ENCODE data around the gene AUTS2. TPM values are rescaled to one million over a fixed set of nuclear protein-coding genes. Genes with fewer than 3 reads are reported as not detected.

Gene AUTS2
- total RNA-seq, 2 experiments from 2014 or later: 4.0 to 4.7 TPM

DNA sequence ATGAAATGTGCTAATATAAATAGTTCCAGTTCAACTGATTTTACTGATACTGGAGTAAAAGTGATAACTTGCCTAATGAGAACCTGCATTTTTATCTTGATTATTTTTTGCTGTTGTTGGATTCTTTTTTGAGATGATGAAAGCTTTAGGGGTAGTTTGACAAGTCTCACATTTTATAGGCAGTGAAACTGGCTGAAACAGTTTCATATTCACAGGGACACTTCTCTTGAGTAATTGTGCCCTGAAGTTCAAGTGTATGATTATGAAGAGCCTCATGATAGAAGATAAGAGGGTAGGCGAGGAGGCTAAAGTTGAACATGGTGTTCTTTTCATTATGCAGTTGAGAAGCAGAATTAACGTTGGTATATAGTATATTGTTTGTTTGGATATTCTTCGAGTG is 5.1 kb downstream of the AUTS2 start:
- Mint-ChIP-seq H3K4me3 (no peak overlapping the region), H3K27ac (no peak overlapping the region), H3K36me3 (no peaks in the 10 kb centered on the region), H3K4me1 (ENCODE audit: low read depth) (peaks cover 10% of the 10 kb centered on the region), H3K27me3 (peaks cover 9% of the 10 kb centered on the region), H3K9me3 (no peaks in the 10 kb centered on the region)
- ChIA-PET POLR2A (interaction anchor here (0.6 kb wide), 1 partner anchor 56 kb away, joined by 5 read pairs; no protein-coding TSS in a partner anchor), CTCF (no interaction called here)
- intact Hi-C loops (cut with micrococcal nuclease): no loop called here
- DNase-seq: no peak

DNA sequence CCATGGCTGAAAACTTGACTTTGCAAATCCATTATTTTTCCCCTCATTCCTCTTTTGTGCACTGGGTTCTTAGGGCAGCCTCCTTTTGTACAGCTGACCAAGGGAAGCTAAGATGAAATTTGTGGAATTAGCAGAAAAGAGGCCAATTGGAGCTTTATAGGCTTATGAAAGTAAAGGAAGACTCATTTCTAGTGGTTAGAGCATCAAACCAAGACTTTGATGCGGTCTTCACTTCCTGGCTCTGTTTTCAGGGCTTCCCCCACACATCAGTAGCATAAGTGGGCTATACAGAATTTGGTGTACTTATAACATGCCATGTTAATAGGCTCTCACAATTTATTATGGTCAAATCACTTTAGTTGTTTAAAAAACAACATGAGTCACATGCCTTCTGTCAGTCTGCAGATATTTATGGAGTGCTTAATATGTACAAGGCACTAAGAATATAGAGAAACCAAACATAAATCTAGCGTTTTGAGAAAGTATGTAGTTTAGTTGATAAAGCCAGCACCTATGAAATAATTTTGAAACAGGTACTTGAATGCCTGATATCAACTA is 5.7 kb downstream of the AUTS2 start:
- Mint-ChIP-seq H3K9me3 (no peaks in the 10 kb centered on the region), H3K4me3 (no peak overlapping the region), H3K36me3 (no peaks in the 10 kb centered on the region), H3K27ac (no peak overlapping the region), H3K27me3 (peaks cover 7% of the 10 kb centered on the region), H3K4me1 (ENCODE audit: low read depth) (peaks cover 7% of the 10 kb centered on the region)
- DNase-seq: peak; percentile 9
- intact Hi-C loops (cut with micrococcal nuclease): no loop called here
- POLR2A ChIA-PET: no interaction called here
- CTCF ChIA-PET: no interaction called here

DNA sequence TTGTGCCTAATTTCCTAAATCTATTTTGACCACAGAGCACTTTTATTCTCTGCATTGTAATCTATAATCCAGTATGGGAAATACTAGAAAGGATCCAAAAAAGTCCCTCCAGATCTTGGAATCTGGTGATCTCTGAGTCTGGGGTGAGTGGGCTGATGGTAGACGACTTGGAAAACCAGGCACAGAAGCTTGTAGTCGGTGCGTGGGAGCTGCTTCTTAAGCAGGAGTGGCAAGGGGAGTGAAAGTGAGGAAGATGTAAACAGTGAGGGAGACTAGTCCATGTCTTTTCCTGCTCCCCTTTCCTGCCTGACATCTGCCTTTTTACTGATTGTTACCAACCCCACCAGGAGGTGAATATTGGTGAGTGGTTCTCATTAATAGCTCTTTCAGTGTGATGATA is 6.8 kb downstream of the AUTS2 start:
- H3K27ac Mint-ChIP-seq: no peak overlapping the region
- peaks cover 2% of the 10 kb centered on the region for H3K27me3 Mint-ChIP-seq
- no peak overlapping the region for H3K4me3 Mint-ChIP-seq
- no peaks in the 10 kb centered on the region for H3K9me3 Mint-ChIP-seq
- CTCF ChIA-PET: no interaction called here
- intact Hi-C loops (cut with micrococcal nuclease): no loop called here
- POLR2A ChIA-PET: no interaction called here
- H3K4me1 Mint-ChIP-seq (ENCODE audit: low read depth): peaks cover 2% of the 10 kb centered on the region
- H3K36me3 Mint-ChIP-seq: no peaks in the 10 kb centered on the region
- DNase-seq: no peak

DNA sequence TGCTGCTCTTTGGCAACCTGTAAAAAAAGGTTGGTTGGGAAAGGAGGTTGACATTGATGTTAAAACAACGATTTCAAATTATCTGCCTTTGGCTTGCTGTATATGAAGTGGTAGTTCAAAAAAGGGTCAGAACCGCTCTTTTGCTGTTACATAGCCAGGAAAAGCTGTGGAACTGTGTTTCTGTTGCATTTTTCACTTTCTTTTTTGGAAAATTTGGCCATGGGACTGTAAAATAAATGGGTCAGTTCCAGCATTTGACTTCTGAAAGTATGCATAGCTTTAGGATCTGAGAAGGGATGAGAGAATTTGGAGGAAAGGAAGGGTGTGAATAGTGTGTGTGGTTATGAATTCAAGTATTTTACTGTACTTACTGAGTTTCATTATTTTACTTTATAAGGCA is 7.3 kb downstream of the AUTS2 start:
- Mint-ChIP-seq H3K36me3 (no peaks in the 10 kb centered on the region), H3K9me3 (no peaks in the 10 kb centered on the region), H3K27me3 (no peaks in the 10 kb centered on the region), H3K4me3 (no peak overlapping the region), H3K4me1 (ENCODE audit: low read depth) (no peaks in the 10 kb centered on the region), H3K27ac (no peak overlapping the region)
- ChIA-PET CTCF (no interaction called here), POLR2A (no interaction called here)
- no peak for DNase-seq
- intact Hi-C loops (cut with micrococcal nuclease): no loop called here

DNA sequence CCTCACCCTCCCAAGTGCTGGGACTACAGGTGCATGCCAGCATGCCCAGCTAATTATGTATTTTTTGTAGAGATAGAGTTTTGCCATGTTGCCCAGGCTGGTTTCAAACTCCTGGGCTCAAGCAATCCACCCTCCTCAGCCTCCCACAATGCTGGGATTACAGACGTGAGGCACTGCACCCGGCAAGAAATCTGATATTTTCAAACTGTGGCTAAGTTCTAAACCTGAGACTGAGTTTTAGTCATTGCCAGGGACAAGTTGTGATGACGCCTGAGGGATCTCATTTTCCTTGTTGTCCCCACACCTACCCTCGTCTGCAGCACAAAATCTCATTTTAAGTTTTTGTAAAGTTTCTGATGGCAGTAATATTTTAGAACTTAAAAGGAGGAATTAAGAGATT is 9.8 kb downstream of the AUTS2 start:
- Mint-ChIP-seq H3K9me3 (no peaks in the 10 kb centered on the region), H3K27ac (no peak overlapping the region), H3K4me3 (no peak overlapping the region), H3K4me1 (ENCODE audit: low read depth) (no peaks in the 10 kb centered on the region), H3K27me3 (no peaks in the 10 kb centered on the region), H3K36me3 (no peaks in the 10 kb centered on the region)
- no peak for DNase-seq
- POLR2A ChIA-PET: no interaction called here
- CTCF ChIA-PET: no interaction called here
- intact Hi-C loops (cut with micrococcal nuclease): no loop called here

DNA sequence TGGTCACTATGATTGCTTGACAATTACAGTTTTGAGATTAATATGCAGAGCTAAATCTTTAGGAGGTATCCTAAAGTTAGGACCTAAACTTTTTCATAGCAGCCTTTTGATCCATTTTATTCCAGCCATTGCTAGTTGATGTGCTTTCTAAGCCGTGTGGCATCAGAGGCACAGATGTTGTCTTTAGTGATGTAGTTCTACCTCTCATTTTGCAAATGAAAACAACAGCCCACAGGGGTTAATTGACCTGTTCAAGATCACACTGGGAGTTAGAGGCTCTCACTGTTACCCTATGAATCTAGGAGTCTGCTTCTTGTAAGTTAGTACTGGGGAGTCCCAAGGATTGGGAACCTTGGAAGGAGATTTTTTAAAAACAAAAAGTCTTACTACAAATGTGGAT is 10.6 kb downstream of the AUTS2 start:
- intact Hi-C loops (cut with micrococcal nuclease): no loop called here
- Mint-ChIP-seq H3K27ac (no peak overlapping the region), H3K36me3 (no peaks in the 10 kb centered on the region), H3K9me3 (no peaks in the 10 kb centered on the region), H3K4me1 (ENCODE audit: low read depth) (no peaks in the 10 kb centered on the region), H3K27me3 (no peaks in the 10 kb centered on the region), H3K4me3 (no peak overlapping the region)
- DNase-seq: no peak
- CTCF ChIA-PET: no interaction called here
- POLR2A ChIA-PET: no interaction called here

DNA sequence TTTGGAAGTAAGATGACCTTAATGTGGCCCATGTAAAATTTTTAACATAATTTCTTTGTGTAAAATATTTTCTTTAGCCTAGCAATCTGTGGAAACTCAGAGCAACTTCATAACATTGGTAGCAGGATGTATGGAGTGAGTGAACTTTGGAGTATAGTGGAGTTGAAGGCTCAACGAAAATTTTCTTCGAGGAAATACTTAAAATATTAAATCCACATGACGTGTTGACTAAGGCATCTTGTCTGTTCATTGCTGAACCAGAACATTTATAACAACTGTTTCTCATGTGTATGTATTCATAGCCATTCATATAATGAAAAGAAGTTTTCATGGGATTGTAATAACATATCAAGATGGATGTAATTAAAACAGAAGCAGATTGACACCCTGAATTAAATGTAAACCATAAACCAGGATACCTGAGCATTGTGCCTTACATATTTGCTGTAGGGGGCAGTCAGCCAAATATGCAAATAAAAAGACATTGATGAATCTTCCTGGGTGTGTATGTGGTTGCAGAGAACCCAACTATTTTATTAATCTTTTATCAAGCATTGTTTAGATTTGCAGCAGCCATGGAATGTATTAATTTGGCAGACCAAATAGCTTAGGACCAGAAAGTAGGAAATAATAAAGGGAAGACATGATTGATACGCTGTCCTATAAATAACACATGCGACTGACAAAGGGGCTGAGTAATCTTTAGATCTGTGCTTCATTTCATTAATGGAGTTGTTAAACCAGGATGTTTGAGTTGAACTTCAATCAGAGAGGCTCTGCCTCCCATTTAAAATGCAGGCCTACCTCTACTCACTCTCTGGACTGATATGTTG is 11.5 kb downstream of the AUTS2 start:
- CTCF ChIA-PET: no interaction called here

DNA sequence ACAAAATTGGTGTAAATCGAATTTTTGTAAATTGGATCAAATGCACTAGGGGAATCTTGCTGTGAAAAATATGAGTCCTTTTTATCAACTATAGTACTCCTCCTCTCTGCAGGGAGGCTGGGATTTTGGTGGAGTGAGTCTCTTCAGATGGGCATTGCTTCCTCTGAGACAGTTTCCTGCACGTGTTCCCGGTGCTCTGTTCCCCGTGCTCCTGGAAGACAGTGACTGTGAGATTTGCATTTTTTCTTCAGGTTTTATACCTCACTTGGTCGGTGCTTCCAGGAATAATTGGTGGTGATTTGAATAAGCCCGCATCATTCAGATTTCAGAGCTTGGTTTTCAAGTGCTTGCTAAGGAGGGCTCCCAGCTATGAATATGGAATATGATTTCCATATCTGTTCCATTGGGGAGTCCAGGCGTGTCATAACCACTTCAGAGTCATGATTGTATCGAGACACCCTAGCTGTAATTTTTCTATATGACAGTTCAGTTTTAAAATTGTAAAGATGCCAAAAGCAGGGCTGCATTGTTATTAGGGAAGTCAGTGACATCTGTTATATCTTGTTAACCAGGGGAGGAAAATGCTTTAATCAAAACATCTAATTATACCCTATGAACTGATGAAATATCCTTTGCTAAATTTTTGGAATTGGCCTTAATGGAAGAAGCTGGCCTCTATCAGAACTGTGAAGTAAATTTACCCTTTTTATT is 12.3 kb downstream of the AUTS2 start:
- Mint-ChIP-seq H3K4me3 (no peak overlapping the region), H3K27ac (no peak overlapping the region), H3K36me3 (no peaks in the 10 kb centered on the region), H3K9me3 (no peaks in the 10 kb centered on the region), H3K27me3 (no peaks in the 10 kb centered on the region), H3K4me1 (ENCODE audit: low read depth) (no peaks in the 10 kb centered on the region)
- POLR2A ChIA-PET: no interaction called here
- no peak for DNase-seq
- intact Hi-C loops (cut with micrococcal nuclease): no loop called here
- CTCF ChIA-PET: no interaction called here

More for the DNA sequence above, 11.5 kb downstream of the AUTS2 start:
- H3K4me3 Mint-ChIP-seq: no peak overlapping the region
- no peak for DNase-seq
- H3K4me1 Mint-ChIP-seq (ENCODE audit: low read depth): no peaks in the 10 kb centered on the region
- intact Hi-C loops (cut with micrococcal nuclease): no loop called here
- H3K36me3 Mint-ChIP-seq: no peaks in the 10 kb centered on the region
- no peaks in the 10 kb centered on the region for H3K9me3 Mint-ChIP-seq
- H3K27ac Mint-ChIP-seq: no peak overlapping the region
- no peaks in the 10 kb centered on the region for H3K27me3 Mint-ChIP-seq
- POLR2A ChIA-PET: no interaction called here

DNA sequence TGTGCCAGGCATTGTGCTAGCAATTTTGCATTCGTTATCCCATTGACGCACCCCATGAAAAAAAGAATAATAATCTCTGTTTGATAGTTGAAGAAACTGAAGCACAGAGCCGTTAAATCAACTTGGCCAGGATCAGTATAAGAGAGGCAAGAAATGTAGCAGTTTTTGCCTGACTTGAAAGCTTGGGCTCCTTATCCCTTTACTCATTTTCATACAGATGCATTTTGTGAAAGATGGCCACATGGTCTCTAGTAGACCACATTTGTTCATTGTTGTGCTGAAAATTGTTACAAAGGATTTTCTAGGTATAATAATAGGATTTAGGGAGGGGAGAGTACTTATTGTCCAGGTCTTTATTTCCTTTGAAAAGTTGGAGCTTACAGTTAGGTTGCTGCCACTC is 14.7 kb downstream of the AUTS2 start:
- H3K27me3 Mint-ChIP-seq: no peaks in the 10 kb centered on the region
- ChIA-PET POLR2A (no interaction called here), CTCF (no interaction called here)
- intact Hi-C loops (cut with micrococcal nuclease): no loop called here
- no peak overlapping the region for H3K4me3 Mint-ChIP-seq
- H3K9me3 Mint-ChIP-seq: no peaks in the 10 kb centered on the region
- no peak for DNase-seq
- no peaks in the 10 kb centered on the region for H3K4me1 Mint-ChIP-seq (ENCODE audit: low read depth)
- H3K27ac Mint-ChIP-seq: no peak overlapping the region
- H3K36me3 Mint-ChIP-seq: no peaks in the 10 kb centered on the region

DNA sequence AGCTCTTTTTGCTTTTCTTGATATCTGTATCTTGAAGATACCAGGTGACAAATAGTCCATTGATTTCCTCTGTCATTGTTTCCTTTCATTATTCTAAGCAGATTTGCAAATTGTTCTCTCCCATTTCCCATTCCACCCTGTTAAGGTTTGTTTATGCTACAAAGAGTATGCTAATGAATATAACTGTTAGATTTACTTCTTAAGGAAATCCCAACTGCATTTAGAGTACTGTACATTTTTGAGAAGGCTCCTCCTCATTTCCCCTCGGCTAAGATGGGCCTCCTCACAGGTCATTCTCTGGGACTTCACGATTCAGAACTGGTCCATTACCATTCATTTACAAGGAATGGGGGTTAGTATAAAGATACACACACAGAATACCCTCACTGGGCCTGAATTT is 15.6 kb downstream of the AUTS2 start:
- H3K36me3 Mint-ChIP-seq: no peaks in the 10 kb centered on the region
- H3K4me1 Mint-ChIP-seq (ENCODE audit: low read depth): no peaks in the 10 kb centered on the region
- ChIA-PET POLR2A (no interaction called here), CTCF (no interaction called here)
- H3K27me3 Mint-ChIP-seq: no peaks in the 10 kb centered on the region
- H3K4me3 Mint-ChIP-seq: no peak overlapping the region
- DNase-seq: no peak
- no peak overlapping the region for H3K27ac Mint-ChIP-seq
- intact Hi-C loops (cut with micrococcal nuclease): no loop called here
- H3K9me3 Mint-ChIP-seq: no peaks in the 10 kb centered on the region

DNA sequence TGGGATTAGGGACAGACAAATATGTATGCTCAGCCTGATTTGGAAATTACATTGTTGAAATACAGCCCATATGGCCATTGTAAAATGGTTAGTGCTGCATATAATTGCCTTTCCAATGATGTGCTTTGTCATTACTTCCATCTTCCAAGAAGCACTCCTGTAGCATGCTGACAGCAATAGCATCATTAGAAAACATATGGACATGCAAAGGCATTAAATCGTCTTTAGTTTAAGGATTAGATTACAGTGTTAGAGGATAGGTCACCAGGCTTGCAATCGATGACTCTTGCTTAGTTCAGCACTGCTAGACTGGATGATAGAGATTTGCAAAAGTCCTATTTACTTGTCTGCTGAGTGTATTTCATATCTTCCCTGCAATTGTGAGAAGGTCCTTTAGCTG is 17.4 kb downstream of the AUTS2 start:
- no peak for DNase-seq
- CTCF ChIA-PET: no interaction called here
- POLR2A ChIA-PET: no interaction called here
- no peak overlapping the region for H3K27ac Mint-ChIP-seq
- intact Hi-C loops (cut with micrococcal nuclease): no loop called here
- H3K4me3 Mint-ChIP-seq: no peak overlapping the region
- no peaks in the 10 kb centered on the region for H3K36me3 Mint-ChIP-seq
- no peaks in the 10 kb centered on the region for H3K4me1 Mint-ChIP-seq (ENCODE audit: low read depth)
- H3K9me3 Mint-ChIP-seq: no peaks in the 10 kb centered on the region
- no peaks in the 10 kb centered on the region for H3K27me3 Mint-ChIP-seq

DNA sequence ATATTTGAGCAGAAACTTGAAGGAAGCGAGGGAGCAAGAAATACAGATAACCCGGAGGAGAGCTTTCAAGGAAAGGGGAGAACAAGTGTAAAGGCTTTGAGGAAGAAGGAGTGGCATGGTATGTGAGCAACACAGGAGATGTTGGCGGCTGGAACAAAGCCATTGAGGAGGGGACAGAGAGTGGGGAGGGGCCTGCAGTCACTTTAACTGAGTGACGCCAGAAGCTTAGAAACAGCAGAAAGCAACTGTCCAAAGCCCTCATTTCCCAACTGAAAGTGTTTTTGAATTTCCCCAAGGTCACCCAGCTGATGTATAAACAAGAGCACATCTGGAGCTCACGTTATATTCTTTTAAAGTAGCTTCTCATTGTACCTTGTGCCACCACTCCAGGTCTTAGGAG is 19.1 kb downstream of the AUTS2 start:
- no peaks in the 10 kb centered on the region for H3K9me3 Mint-ChIP-seq
- ChIA-PET POLR2A (no interaction called here), CTCF (no interaction called here)
- no peak overlapping the region for H3K27ac Mint-ChIP-seq
- H3K4me3 Mint-ChIP-seq: no peak overlapping the region
- H3K36me3 Mint-ChIP-seq: no peaks in the 10 kb centered on the region
- intact Hi-C loops (cut with micrococcal nuclease): no loop called here
- DNase-seq: no peak
- H3K4me1 Mint-ChIP-seq (ENCODE audit: low read depth): no peaks in the 10 kb centered on the region
- no peaks in the 10 kb centered on the region for H3K27me3 Mint-ChIP-seq

DNA sequence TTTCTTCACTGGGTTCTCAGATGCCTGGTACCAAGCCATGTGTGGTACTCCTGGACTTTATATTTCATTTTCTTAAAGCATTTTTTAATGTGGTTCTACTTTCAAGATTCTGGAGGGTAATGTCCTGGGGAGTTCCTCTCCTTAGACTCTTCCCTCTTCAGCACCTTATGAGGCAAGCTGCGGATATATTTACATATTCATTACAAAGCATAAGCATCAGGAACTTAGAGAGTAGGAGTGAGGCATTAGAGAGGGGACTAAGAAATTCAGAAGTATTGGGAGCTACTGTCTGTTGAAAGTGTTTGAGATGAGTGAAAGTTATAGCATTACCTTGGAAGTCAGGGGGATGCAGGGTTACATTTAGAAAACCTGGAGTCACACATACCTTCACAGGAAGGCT is 20.8 kb downstream of the AUTS2 start:
- Mint-ChIP-seq H3K27ac (no peak overlapping the region), H3K9me3 (no peaks in the 10 kb centered on the region), H3K4me3 (no peak overlapping the region), H3K36me3 (no peaks in the 10 kb centered on the region), H3K27me3 (no peaks in the 10 kb centered on the region), H3K4me1 (ENCODE audit: low read depth) (no peaks in the 10 kb centered on the region)
- intact Hi-C loops (cut with micrococcal nuclease): no loop called here
- POLR2A ChIA-PET: no interaction called here
- CTCF ChIA-PET: no interaction called here
- DNase-seq: no peak
